Adrenal gland (tissue), 5 donors: ENCODE data around the gene TMCC3.

Source experiments
- CTCF ChIP-seq, 6 experiments: fragments of 450-650 bp in 4 of 6; fragments of 200-600 bp in 2 of 6; sonication (generic) in 1 of 6; IDR thresholded peaks; 1 replicate in 5 of 6; 2 replicates in 1 of 6; pipeline versions ENCODE4 v1.5.1 to v1.8.0; 2016 to 2021; ENCODE audit warnings: antibody characterized with exemption in 6 of 6, mild to moderate bottlenecking in 2 of 6, moderate library complexity in 1 of 6
- POLR2A ChIP-seq, 2 donors: fragments of 450-650 bp; IDR thresholded peaks; one replicate each; pipeline ENCODE4 v1.6.1; 2017; ENCODE audit warnings: antibody characterized with exemption in 2 of 2, mild to moderate bottlenecking in 2 of 2, moderate library complexity in 1 of 2
- donor health status: DM: no; HTN: no; CAD: no.

- TF ChIP-seq CTCF (IDR thresholded peaks at IDR 0.05) (no peak), POLR2A (IDR thresholded peaks at IDR 0.05) (peak in 1 of 2 donors; percentile 23)
These were observed 88.4 kb downstream of the TMCC3 start for GRCh38 chr12:94561943-94562411.
